ENCODE data around the gene CCDC47. TPM values are rescaled to one million over a fixed set of nuclear protein-coding genes. Genes with fewer than 3 reads are reported as not detected.

Gene CCDC47
- total and polyA plus RNA-seq, 2 of the 13 experiments (the other 11 are each of a cell fraction or from before 2014, with no cell fraction given): 59.3 to 99.5 TPM

GRCh38 chr17:63697341-63698286 is 75.8 kb downstream of the CCDC47 start (continued):
- TF ChIP-seq ZC3H13 (CRISPR knock-in tag; IDR thresholded peaks at IDR 0.05) (peak; percentile 55; the same call in 1 of the 2 replicates), SSRP1 (CRISPR knock-in tag; IDR thresholded peaks at IDR 0.05) (no peak), ZNF557 (CRISPR knock-in tag; IDR thresholded peaks at IDR 0.05) (no peak), NFYB (CRISPR knock-in tag; IDR thresholded peaks at IDR 0.05) (no peak), ARID2 (CRISPR knock-in tag; IDR thresholded peaks at IDR 0.05; ENCODE audit: borderline replicate concordance) (no peak), ZNF670 (CRISPR knock-in tag; IDR thresholded peaks at IDR 0.05; ENCODE audit: borderline replicate concordance) (no peak), DMTF1 (CRISPR knock-in tag; IDR thresholded peaks at IDR 0.05) (no peak), FOXA3 (CRISPR knock-in tag; IDR thresholded peaks at IDR 0.05) (no peak), STAT5B (CRISPR knock-in tag; IDR thresholded peaks at IDR 0.05) (no peak), KLF9 (CRISPR knock-in tag; IDR thresholded peaks at IDR 0.05; ENCODE audit: low read depth) (no peak), SKIL (CRISPR knock-in tag; IDR thresholded peaks at IDR 0.05; ENCODE audit: borderline replicate concordance) (0 out of 2 replicates have a peak, but pooled peaks have one; percentile 20), RXRA (CRISPR knock-in tag; IDR thresholded peaks at IDR 0.05) (peak; percentile 29; the same call in 1 of the 2 replicates), CHD4 (IDR thresholded peaks at IDR 0.05; ENCODE audit: borderline replicate concordance, low read length) (no peak), ZBTB44 (CRISPR knock-in tag; IDR thresholded peaks at IDR 0.05) (no peak), POGZ (CRISPR knock-in tag; IDR thresholded peaks at IDR 0.05) (no peak), RBM22 (optimal IDR thresholded peaks at IDR 0.05; ENCODE audit: low read length) (no peak), ZBTB10 (CRISPR knock-in tag; IDR thresholded peaks at IDR 0.05; ENCODE audit: borderline replicate concordance) (no peak), CBX1 (IDR thresholded peaks at IDR 0.05; ENCODE audit: low read depth) (no peak), KLF15 (CRISPR knock-in tag; IDR thresholded peaks at IDR 0.05; ENCODE audit: borderline replicate concordance) (no peak), STAG1 (CRISPR knock-in tag; IDR thresholded peaks at IDR 0.05) (peak; percentile 58), ZNF446 (CRISPR knock-in tag; IDR thresholded peaks at IDR 0.05) (no peak), GABPB1 (CRISPR knock-in tag; IDR thresholded peaks at IDR 0.05) (no peak; the same call in 1 of the 2 replicates)
